Fibroblast of lung (primary cell): ENCODE measurements around the gene SEMA5A. TPM values are rescaled to one million over a fixed set of nuclear protein-coding genes. Genes with fewer than 3 reads are reported as not detected.

Source experiments
- DNase-seq, 2 donors: peaks; one replicate each; pipeline versions ENCODE4 v3.0.0 to v3.0.0-alpha.2; 2010; ENCODE audit warnings: low read depth in 2 of 2
- H2AFZ ChIP-seq: 2 replicates; pipeline ENCODE4 v1.5.1; 2012; ENCODE audit warnings: low read length, control low read depth, inconsistent platforms
- H3K27ac ChIP-seq: 2 replicates; pipeline ENCODE4 v1.5.1; 2011; ENCODE audit warnings: low read length, control low read depth; ENCODE audit not compliant: insufficient read depth
- H3K27me3 ChIP-seq: 2 replicates; pipeline ENCODE4 v1.5.1; 2011; ENCODE audit warnings: mild to moderate bottlenecking, low read length; ENCODE audit not compliant: control insufficient read depth, insufficient read depth
- H3K36me3 ChIP-seq: 2 replicates; pipeline ENCODE4 v1.5.1; 2011; ENCODE audit warnings: low read length; ENCODE audit not compliant: control insufficient read depth, insufficient read depth
- H3K4me1 ChIP-seq: 2 replicates; pipeline ENCODE4 v1.5.1; 2011; ENCODE audit warnings: low read length; ENCODE audit not compliant: control insufficient read depth, insufficient read depth; ENCODE audit errors: extremely low read depth
- H3K4me2 ChIP-seq: 2 replicates; pipeline ENCODE4 v1.5.1; 2011; ENCODE audit warnings: low read length, control low read depth; ENCODE audit not compliant: insufficient read depth; ENCODE audit errors: extremely low read depth
- H3K4me3 ChIP-seq, 4 experiments: fragments of 200-600 bp in 1 of 4; sonication (generic) in 1 of 4; replicated peaks in 1 of 4; 2 replicates each; pipeline ENCODE4 v1.5.1; 2011 to 2016; ENCODE audit warnings: low read length in 4 of 4, low read depth in 3 of 4, mild to moderate bottlenecking in 3 of 4, control low read depth in 2 of 4, inconsistent platforms in 1 of 4, mixed read lengths in 1 of 4; ENCODE audit not compliant: insufficient read depth in 1 of 4; ENCODE audit errors: control extremely low read depth in 1 of 4
- H3K79me2 ChIP-seq: 2 replicates; pipeline ENCODE4 v1.5.1; 2012; ENCODE audit warnings: mild to moderate bottlenecking, low read length, inconsistent platforms; ENCODE audit not compliant: control insufficient read depth, insufficient read depth
- H3K9ac ChIP-seq: 2 replicates; pipeline ENCODE4 v1.5.1; 2011; ENCODE audit warnings: mild to moderate bottlenecking, low read length, control low read depth; ENCODE audit not compliant: insufficient read depth
- H3K9me3 ChIP-seq: 2 replicates; pipeline ENCODE4 v1.5.1; 2012; ENCODE audit warnings: low read depth, low read length; ENCODE audit not compliant: control insufficient read depth, insufficient read depth
- H4K20me1 ChIP-seq: 2 replicates; pipeline ENCODE4 v1.5.1; 2011; ENCODE audit warnings: low read length; ENCODE audit not compliant: control insufficient read depth, insufficient read depth; ENCODE audit errors: extremely low read depth
- CTCF ChIP-seq, 2 donors: IDR thresholded peaks in 1 of 2; conservative IDR thresholded peaks in 1 of 2; 1 replicate in 1 of 2; 2 replicates in 1 of 2; pipeline ENCODE4 v1.5.1; 2011 to 2012; ENCODE audit warnings: low read length in 2 of 2, control low read depth in 1 of 2, inconsistent platforms in 1 of 2, low read depth in 1 of 2, mild to moderate bottlenecking in 1 of 2
- EZH2 ChIP-seq: IDR thresholded peaks from 2 replicates; pipeline ENCODE4 v1.5.1; 2012; ENCODE audit warnings: low read length, control low read depth, mild to moderate bottlenecking; ENCODE audit errors: missing control alignments
- polyA plus RNA-seq, 2 donors: library from polyadenylated mRNA; depleted of rRNA in 1 of 2; stranded (reverse) in 1 of 2; unstranded in 1 of 2; fragments of >200 nt; gene quantifications; 2 replicates each; pipeline ENCODE4 v1.2.1, GENCODE V29; 2011 to 2012; ENCODE audit warnings: missing spikeins in 1 of 2
- total RNA-seq: library from RNA; depleted of rRNA; stranded (reverse); fragments of >200 nt; gene quantifications from 2 replicates; pipeline ENCODE4 v1.2.1, GENCODE V29; 2014

The SEMA5A gene
- total and polyA plus RNA-seq, 2 donors (not counting 1 experiment from before 2014, with no cell fraction given): 30.6 to 49.0 TPM

GRCh38 chr5:9415566-9415965 is 130.3 kb downstream of the SEMA5A start:
- Histone ChIP-seq H3K36me3 (no peaks in the 10 kb centered on the region), H3K4me3 (no peak overlapping the region), H3K9ac (no peak overlapping the region), H3K4me2 (no peak overlapping the region), H3K79me2 (no peaks in the 10 kb centered on the region), H2AFZ (no peak overlapping the region), H3K27me3 (no peaks in the 10 kb centered on the region), H3K27ac (no peak overlapping the region), H4K20me1 (no peaks in the 10 kb centered on the region), H3K9me3 (no peaks in the 10 kb centered on the region), H3K4me1 (no peaks in the 10 kb centered on the region)
- no peak for DNase-seq
- TF ChIP-seq CTCF (conservative IDR thresholded peaks at IDR 0.05 in 1 of 2, IDR thresholded peaks at IDR 0.05 in 1 of 2; ENCODE audit: low read depth in 1 of 2, low read length in 2 of 2): no peak
- no peak for TF ChIP-seq EZH2

GRCh38 chr5:9415091-9415490 is 130.8 kb downstream of the SEMA5A start:
- Histone ChIP-seq H3K79me2 (no peaks in the 10 kb centered on the region), H4K20me1 (no peaks in the 10 kb centered on the region), H3K27me3 (no peaks in the 10 kb centered on the region), H3K4me1 (no peaks in the 10 kb centered on the region), H3K9ac (no peak overlapping the region), H3K9me3 (no peaks in the 10 kb centered on the region), H3K4me2 (no peak overlapping the region), H3K36me3 (no peaks in the 10 kb centered on the region), H3K27ac (no peak overlapping the region), H3K4me3 (no peak overlapping the region), H2AFZ (no peak overlapping the region)
- no peak for DNase-seq
- TF ChIP-seq CTCF (conservative IDR thresholded peaks at IDR 0.05 in 1 of 2, IDR thresholded peaks at IDR 0.05 in 1 of 2; ENCODE audit: low read depth in 1 of 2, low read length in 2 of 2) (no peak), EZH2 (no peak)

- Histone ChIP-seq H3K9me3 (no peaks in the 10 kb centered on the region), H3K4me3 (no peak overlapping the region), H3K9ac (no peak overlapping the region), H4K20me1 (no peaks in the 10 kb centered on the region), H3K79me2 (peaks cover 3% of the 10 kb centered on the region), H3K27ac (no peak overlapping the region), H3K27me3 (no peaks in the 10 kb centered on the region), H3K36me3 (no peaks in the 10 kb centered on the region), H3K4me1 (no peaks in the 10 kb centered on the region), H2AFZ (no peak overlapping the region), H3K4me2 (no peak overlapping the region)
- no peak for TF ChIP-seq EZH2
- no peak for TF ChIP-seq CTCF (conservative IDR thresholded peaks at IDR 0.05 in 1 of 2, IDR thresholded peaks at IDR 0.05 in 1 of 2; ENCODE audit: low read depth in 1 of 2, low read length in 2 of 2)
- DNase-seq: no peak
Observed at GRCh38 chr5:9411142-9411541, 134.7 kb downstream of the SEMA5A start.
